Testis (tissue), 3 donors: ENCODE data around the gene MBP. TPM values are rescaled to one million over a fixed set of nuclear protein-coding genes. Genes with fewer than 3 reads are reported as not detected.

Source experiments
- DNase-seq: peaks from one replicate; pipeline ENCODE4 v3.0.0-alpha.2; 2019
- H3K27ac ChIP-seq, 2 donors: fragments of 200-600 bp; sonication (generic); one replicate each; pipeline ENCODE4 v1.5.1; 2019
- H3K27me3 ChIP-seq: fragments of 200-600 bp; sonication (generic); one replicate; pipeline ENCODE4 v1.5.1; 2019
- H3K36me3 ChIP-seq: fragments of 200-600 bp; sonication (generic); one replicate; pipeline ENCODE4 v1.5.1; 2017; ENCODE audit warnings: low read depth; ENCODE audit errors: missing control alignments
- H3K4me1 ChIP-seq: fragments of 200-600 bp; sonication (generic); one replicate; pipeline ENCODE4 v1.5.1; 2019
- H3K4me3 ChIP-seq, 2 donors: fragments of 200-600 bp; sonication (generic); one replicate each; pipeline ENCODE4 v1.5.1; 2017 to 2019
- H3K9me3 ChIP-seq: fragments of 200-600 bp; sonication (generic); one replicate; pipeline ENCODE4 v1.5.1; 2017
- POLR2A ChIP-seq: fragments of 450-650 bp; IDR thresholded peaks from one replicate; pipeline ENCODE4 v1.6.1; 2017; ENCODE audit warnings: antibody characterized with exemption, mild to moderate bottlenecking, moderate library complexity
- WGBS, 2 donors: methylation state at CpG; one replicate each; pipeline ENCODE4 v1.1.5; 2018; 5-methylcytosine and 5-hydroxymethylcytosine counted together
- intact Hi-C: fragments of 100-400 bp; cut with DNase I; formaldehyde crosslinking; loops from one replicate; pipeline ENCODE4 v1.15.1; 2023; ENCODE audit warnings: low total_unique reads
- polyA plus RNA-seq: library from polyadenylated mRNA; stranded (reverse); fragments of 350-450 nt; fragmentation: Illumina TruSeq; extraction: RNeasy Lipid Tissue Mini Kit (QIAGEN cat#74804); gene quantifications from one replicate; pipeline ENCODE4 v1.2.3, GENCODE V29; 2014; ENCODE audit warnings: low read depth, low replicate concordance; ENCODE audit not compliant: insufficient read depth
- total RNA-seq, 2 donors: library from RNA; depleted of rRNA; stranded (reverse); fragments of >200 nt; gene quantifications; one replicate each; pipeline ENCODE4 v1.2.3, GENCODE V29; 2016
- TF ChIP-seq, protein P1 (sequence below), 3 experiments: fragments of 450-650 bp in 2 of 3; fragments of 200-600 bp in 1 of 3; sonication (generic) in 1 of 3; IDR thresholded peaks; one replicate each; pipeline ENCODE4 v1.5.1; 2016 to 2019; ENCODE audit warnings: antibody characterized with exemption in 3 of 3, mild to moderate bottlenecking in 2 of 3, moderate library complexity in 1 of 3

Gene MBP
- total and polyA plus RNA-seq, 3 donors from 2014 or later: 15.4 to 20.3 (median 16.7) TPM

GRCh38 chr18:77067291-77068061 is 65.1 kb downstream of the MBP start:
- no peaks in the 10 kb centered on the region for H3K9me3 ChIP-seq
- H3K4me3 ChIP-seq: no peak overlapping the region
- TF ChIP-seq, protein P1, sequence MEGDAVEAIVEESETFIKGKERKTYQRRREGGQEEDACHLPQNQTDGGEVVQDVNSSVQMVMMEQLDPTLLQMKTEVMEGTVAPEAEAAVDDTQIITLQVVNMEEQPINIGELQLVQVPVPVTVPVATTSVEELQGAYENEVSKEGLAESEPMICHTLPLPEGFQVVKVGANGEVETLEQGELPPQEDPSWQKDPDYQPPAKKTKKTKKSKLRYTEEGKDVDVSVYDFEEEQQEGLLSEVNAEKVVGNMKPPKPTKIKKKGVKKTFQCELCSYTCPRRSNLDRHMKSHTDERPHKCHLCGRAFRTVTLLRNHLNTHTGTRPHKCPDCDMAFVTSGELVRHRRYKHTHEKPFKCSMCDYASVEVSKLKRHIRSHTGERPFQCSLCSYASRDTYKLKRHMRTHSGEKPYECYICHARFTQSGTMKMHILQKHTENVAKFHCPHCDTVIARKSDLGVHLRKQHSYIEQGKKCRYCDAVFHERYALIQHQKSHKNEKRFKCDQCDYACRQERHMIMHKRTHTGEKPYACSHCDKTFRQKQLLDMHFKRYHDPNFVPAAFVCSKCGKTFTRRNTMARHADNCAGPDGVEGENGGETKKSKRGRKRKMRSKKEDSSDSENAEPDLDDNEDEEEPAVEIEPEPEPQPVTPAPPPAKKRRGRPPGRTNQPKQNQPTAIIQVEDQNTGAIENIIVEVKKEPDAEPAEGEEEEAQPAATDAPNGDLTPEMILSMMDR (IDR thresholded peaks at IDR 0.05): no peak
- no peak for TF ChIP-seq POLR2A
- no peaks in the 10 kb centered on the region for H3K36me3 ChIP-seq
- H3K27me3 ChIP-seq: no peaks in the 10 kb centered on the region
- intact Hi-C loops: loop anchor here (5.0 kb wide), 1 partner anchor 35 kb away; no protein-coding TSS in a partner anchor
- 64 to 75% methylated on average over 13 to 14 of the region's 14 CpGs for WGBS, 2 donors
- DNase-seq: peak; percentile 59
- peaks cover 25% of the 10 kb centered on the region for H3K4me1 ChIP-seq
- peak overlapping the region; percentile 66 to 82 for H3K27ac ChIP-seq

DNA sequence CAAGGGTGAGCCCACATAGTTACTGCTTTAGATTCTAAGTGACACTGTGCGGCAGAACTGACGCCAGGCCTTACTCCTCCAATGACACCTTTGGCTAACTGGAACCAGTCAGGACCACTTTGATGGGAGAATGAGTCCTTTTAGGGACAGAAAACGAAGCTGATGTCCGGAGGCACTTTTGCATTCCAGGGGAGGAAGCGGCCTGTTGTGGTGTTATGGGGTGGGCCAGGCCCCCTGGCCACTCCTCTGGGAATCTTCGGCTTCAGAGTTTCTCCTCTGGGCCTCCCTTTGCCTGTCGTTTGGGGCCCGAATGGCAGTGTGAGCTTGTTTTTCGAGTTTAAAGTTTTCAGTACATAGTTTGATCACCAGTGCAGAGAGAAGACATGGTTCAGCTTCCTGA is 65.9 kb downstream of the MBP start:
- Histone ChIP-seq H3K27me3 (no peaks in the 10 kb centered on the region), H3K4me3 (no peak overlapping the region), H3K27ac (no peak overlapping the region), H3K9me3 (no peaks in the 10 kb centered on the region), H3K4me1 (peaks cover 25% of the 10 kb centered on the region), H3K36me3 (no peaks in the 10 kb centered on the region)
- no peak for DNase-seq
- 91 to 92% methylated on average over 9 of the region's 9 CpGs for WGBS, 2 donors
- intact Hi-C loops: loop anchor here (5.0 kb wide), 1 partner anchor 36 kb away; no protein-coding TSS in a partner anchor
- TF ChIP-seq, protein P1 (IDR thresholded peaks at IDR 0.05): no peak
- TF ChIP-seq POLR2A: no peak

- Histone ChIP-seq H3K27ac (no peak overlapping the region), H3K36me3 (no peaks in the 10 kb centered on the region), H3K9me3 (no peaks in the 10 kb centered on the region), H3K27me3 (no peaks in the 10 kb centered on the region), H3K4me3 (no peak overlapping the region), H3K4me1 (peaks cover 25% of the 10 kb centered on the region)
- TF ChIP-seq, protein P1 (IDR thresholded peaks at IDR 0.05): no peak
- TF ChIP-seq POLR2A: no peak
- 94 to 97% methylated on average over 9 of the region's 9 CpGs for WGBS, 2 donors
- intact Hi-C loops: loop anchor here (5.0 kb wide), 1 partner anchor 36 kb away; no protein-coding TSS in a partner anchor
- no peak for DNase-seq
Observed at GRCh38 chr18:77066101-77066500, 66.5 kb downstream of the MBP start.

DNA sequence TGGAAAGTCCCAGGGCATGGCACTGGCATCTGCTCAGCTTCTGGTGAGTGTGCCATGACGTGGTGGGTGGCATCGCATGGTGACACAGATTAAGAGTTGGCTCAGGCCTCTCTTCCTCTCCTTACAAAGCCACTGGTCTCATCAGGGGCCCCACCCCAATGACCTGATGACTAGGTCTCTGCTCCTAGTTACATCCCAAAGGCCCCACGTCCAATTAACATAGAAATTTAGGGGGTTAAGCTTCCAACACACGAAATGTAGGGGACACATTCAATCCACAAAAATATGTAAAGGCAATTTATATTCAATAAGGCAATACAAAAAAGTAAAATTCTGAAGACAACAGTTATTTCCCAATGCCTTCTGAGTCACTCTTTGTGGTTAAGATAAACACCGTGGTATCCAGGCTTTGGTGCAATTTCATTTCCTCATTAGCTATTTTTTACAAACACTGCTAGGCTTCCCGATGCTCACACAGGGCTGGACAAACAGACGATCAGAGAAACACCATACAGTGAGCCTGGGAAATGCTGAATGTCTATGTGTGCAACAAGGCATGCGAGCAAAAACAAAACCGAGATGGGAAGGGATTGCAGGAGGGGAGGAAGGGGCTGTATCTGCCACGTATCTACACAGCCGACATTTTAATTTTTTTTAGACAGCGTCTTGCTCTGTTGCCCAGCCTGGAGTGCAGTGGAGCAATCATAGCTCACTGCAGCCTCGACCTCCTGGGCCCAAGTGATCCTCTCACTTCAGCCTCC is 67.2 kb downstream of the MBP start:
- no peaks in the 10 kb centered on the region for H3K9me3 ChIP-seq
- no peaks in the 10 kb centered on the region for H3K36me3 ChIP-seq
- peak; percentile 41 for DNase-seq
- TF ChIP-seq, protein P1 (IDR thresholded peaks at IDR 0.05): no peak
- no peak for TF ChIP-seq POLR2A
- H3K27ac ChIP-seq: no peak overlapping the region
- intact Hi-C loops: loop anchor here (5.0 kb wide), 1 partner anchor 37 kb away; no protein-coding TSS in a partner anchor
- no peaks in the 10 kb centered on the region for H3K27me3 ChIP-seq
- peaks cover 25% of the 10 kb centered on the region for H3K4me1 ChIP-seq
- H3K4me3 ChIP-seq: no peak overlapping the region
- 81 to 90% methylated on average over 13 of the region's 13 CpGs for WGBS, 2 donors
